Ovary (tissue), 9 donors: ENCODE results near the gene ENGASE. TPM values are rescaled to one million over a fixed set of nuclear protein-coding genes. Genes with fewer than 3 reads are reported as not detected.
"Not testable (repeated sequence)": the region's sequence is repeated elsewhere in the genome, so short reads cannot be mapped to it uniquely, and the experiment has no call there.

ENCODE experiments used
- DNase-seq, 5 donors: peaks; one replicate each; pipeline ENCODE4 v3.0.0-alpha.2; 2019 to 2020
- H3K27ac ChIP-seq, 2 donors: fragments of 200-600 bp; one replicate each; pipeline versions ENCODE4 v1.5.1 to v1.8.0; 2019 to 2022
- H3K27me3 ChIP-seq: fragments of 200-600 bp; one replicate; pipeline ENCODE4 v1.8.0; 2022
- H3K36me3 ChIP-seq: fragments of 200-600 bp; sonication (generic); one replicate; pipeline ENCODE4 v1.5.1; 2019
- H3K4me1 ChIP-seq: one replicate; pipeline ENCODE4 v1.8.1; 2013; ENCODE audit warnings: mild to moderate bottlenecking, moderate library complexity; ENCODE audit not compliant: insufficient read depth
- H3K4me3 ChIP-seq: fragments of 200-600 bp; sonication (generic); one replicate; pipeline ENCODE4 v1.5.1; 2017
- H3K9me3 ChIP-seq, 2 donors: fragments of 200-600 bp in 1 of 2; sonication (generic) in 1 of 2; one replicate each; pipeline versions ENCODE4 v1.5.1 to v1.8.1; 2013 to 2019; ENCODE audit warnings: mild to moderate bottlenecking in 1 of 2, moderate library complexity in 1 of 2
- CTCF ChIP-seq, 3 donors: fragments of 450-650 bp in 2 of 3; fragments of 200-600 bp in 1 of 3; IDR thresholded peaks; one replicate each; pipeline versions ENCODE4 v1.5.1 to v1.8.0; 2016 to 2022; ENCODE audit warnings: antibody characterized with exemption in 3 of 3, mild to moderate bottlenecking in 1 of 3
- EP300 ChIP-seq: sonication (generic); formaldehyde crosslinking; IDR thresholded peaks from one replicate; pipeline ENCODE4 v1.6.1; 2017; ENCODE audit warnings: antibody characterized with exemption
- POLR2A ChIP-seq: fragments of 450-650 bp; IDR thresholded peaks from one replicate; pipeline ENCODE4 v1.6.1; 2017; ENCODE audit warnings: antibody characterized with exemption, mild to moderate bottlenecking, moderate library complexity
- WGBS, 3 donors: extraction: QIAGEN DNeasy Blood & Tissue Kit in 1 of 3; methylation state at CpG; one replicate each; pipeline versions ENCODE4 v1.1.5 to v1.1.7; 2013 to 2017; 5-methylcytosine and 5-hydroxymethylcytosine counted together
- intact Hi-C, 4 donors: fragments of 100-400 bp; cut with DNase I; formaldehyde crosslinking; loops; one replicate each; pipeline versions ENCODE4 v1.11.0 to v1.15.1; 2022 to 2023
- polyA plus RNA-seq, 2 donors: library from polyadenylated mRNA; stranded (reverse); fragments of 200-250 nt in 1 of 2; fragments of 350-450 nt in 1 of 2; fragmentation: Illumina TruSeq in 1 of 2; extraction: RNeasy Lipid Tissue Mini Kit (QIAGEN cat#74804) in 1 of 2; gene quantifications; one replicate each; pipeline ENCODE4 v1.2.3, GENCODE V29; 2013 to 2014
- total RNA-seq, 7 donors: library from RNA; depleted of rRNA in 2 of 7; stranded (reverse); fragments of >200 nt in 2 of 7; fragmentation: NEBNext Ultra II Directional in 3 of 7; extraction: Animal tissue kit (Norgen Biotek cat#: 25700) in 3 of 7; gene quantifications; one replicate each; pipeline versions ENCODE4 v1.1.0 to v1.2.4, GENCODE V29; 2016 to 2023
- donor health status: DM: no; HTN: no; CAD: no; lungs with moderate emphysema.
- donor health status: DM: no; HTN: no; CAD: no.
- donor health status: Bipolar disorder and iron deficiency.
- donor health status: DM: yes; HTN: yes; CAD: no.
- donor health status: DM: no; HTN: no; CAD: no.
- donor health status: DM: yes; HTN: yes; CAD: no.

ENGASE gene
- total and polyA plus RNA-seq, 9 donors: 6.0 to 61.5 (median 39.7) TPM

- Histone ChIP-seq H3K36me3 (no peaks in the 10 kb centered on the region), H3K4me1 (peaks cover 32% of the 10 kb centered on the region), H3K9me3 (no peaks in the 10 kb centered on the region), H3K27ac (peak overlapping the region; percentile 37 to 69), H3K27me3 (no peaks in the 10 kb centered on the region), H3K4me3 (no peak overlapping the region)
- TF ChIP-seq CTCF (IDR thresholded peaks at IDR 0.05) (no peak), EP300 (no peak), POLR2A (no peak)
- intact Hi-C loops: loop anchor here in 1 of 4 donors (10.0 kb wide), 1 partner anchor 367 kb away; no protein-coding TSS in a partner anchor
- WGBS, 3 donors: 17 to 23% (median 19%) methylated on average over 16 of the region's 16 CpGs
- peak in 3 of 5 donors; percentile 39 to 67 (median 62) for DNase-seq
Measured at GRCh38 chr17:79027925-79028491, 46.6 kb upstream of the ENGASE start.

- peak in 2 of 5 donors; percentile 23 to 32 for DNase-seq
- H3K4me3 ChIP-seq: no peak overlapping the region
- peak overlapping the region; percentile 37 to 69 for H3K27ac ChIP-seq
- intact Hi-C loops: loop anchor here in 1 of 4 donors (10.0 kb wide), 1 partner anchor 366 kb away; no protein-coding TSS in a partner anchor
- H3K4me1 ChIP-seq: peaks cover 29% of the 10 kb centered on the region
- no peaks in the 10 kb centered on the region for H3K9me3 ChIP-seq
- no peaks in the 10 kb centered on the region for H3K27me3 ChIP-seq
- WGBS, 3 donors: 81 to 87% (median 82%) methylated on average over 17 of the region's 17 CpGs
- H3K36me3 ChIP-seq: no peaks in the 10 kb centered on the region
- TF ChIP-seq POLR2A (no peak), CTCF (IDR thresholded peaks at IDR 0.05) (no peak), EP300 (no peak)
Measured at GRCh38 chr17:79028496-79029326, 45.9 kb upstream of the ENGASE start.

- TF ChIP-seq EP300 (no peak), POLR2A (no peak), CTCF (IDR thresholded peaks at IDR 0.05) (no peak)
- Histone ChIP-seq H3K9me3 (no peaks in the 10 kb centered on the region), H3K4me1 (peaks cover 35% of the 10 kb centered on the region), H3K27me3 (no peaks in the 10 kb centered on the region), H3K4me3 (no peak overlapping the region), H3K36me3 (no peaks in the 10 kb centered on the region), H3K27ac (no peak overlapping the region)
- WGBS, 3 donors: 89 to 94% (median 94%) methylated on average over 16 of the region's 16 CpGs
- intact Hi-C loops: loop anchor here in 1 of 4 donors (10.0 kb wide), 1 partner anchor 365 kb away; no protein-coding TSS in a partner anchor
- peak in 3 of 5 donors; percentile 14 to 40 (median 15) for DNase-seq
Measured at GRCh38 chr17:79029327-79030009, 45.2 kb upstream of the ENGASE start.

GRCh38 chr17:79030636-79031035 is 44.0 kb upstream of the ENGASE start:
- H3K9me3 ChIP-seq, H3K4me3 ChIP-seq, H3K36me3 ChIP-seq, H3K27me3 ChIP-seq, intact Hi-C loops, H3K27ac ChIP-seq: not testable (repeated sequence)
- DNase-seq: peak in 1 of 5 donors; percentile 19
- WGBS, 3 donors: 84 to 93% (median 91%) methylated on average over 12 of the region's 12 CpGs
- peaks cover 31% of the 10 kb centered on the region for H3K4me1 ChIP-seq
